Raji (cell line): ENCODE data around the gene FBXW7.

ENCODE experiments used
- POLR2A ChIP-seq: IDR thresholded peaks from 2 replicates; pipeline ENCODE4 v1.6.1; 2011; ENCODE audit warnings: low read depth, low read length, control low read depth; ENCODE audit not compliant: insufficient read depth

The FBXW7 gene

DNA sequence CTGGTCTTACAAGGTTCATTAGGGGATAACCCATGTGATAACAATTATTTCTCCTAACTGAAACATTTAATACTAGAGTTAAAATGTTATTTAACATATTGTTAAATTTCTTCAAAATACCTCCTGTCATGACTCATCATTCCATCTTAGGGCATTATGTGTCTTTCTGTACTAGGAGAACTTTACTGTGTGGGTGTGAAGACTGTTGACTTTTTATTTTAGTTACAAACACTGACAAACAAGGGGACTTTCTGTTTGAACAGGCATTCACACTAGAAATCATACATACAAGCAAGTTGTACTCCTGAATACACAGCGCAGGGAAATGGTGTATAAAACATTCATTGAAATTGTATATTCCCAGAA is 175.9 kb downstream of the FBXW7 start:
- no peak for TF ChIP-seq POLR2A

DNA sequence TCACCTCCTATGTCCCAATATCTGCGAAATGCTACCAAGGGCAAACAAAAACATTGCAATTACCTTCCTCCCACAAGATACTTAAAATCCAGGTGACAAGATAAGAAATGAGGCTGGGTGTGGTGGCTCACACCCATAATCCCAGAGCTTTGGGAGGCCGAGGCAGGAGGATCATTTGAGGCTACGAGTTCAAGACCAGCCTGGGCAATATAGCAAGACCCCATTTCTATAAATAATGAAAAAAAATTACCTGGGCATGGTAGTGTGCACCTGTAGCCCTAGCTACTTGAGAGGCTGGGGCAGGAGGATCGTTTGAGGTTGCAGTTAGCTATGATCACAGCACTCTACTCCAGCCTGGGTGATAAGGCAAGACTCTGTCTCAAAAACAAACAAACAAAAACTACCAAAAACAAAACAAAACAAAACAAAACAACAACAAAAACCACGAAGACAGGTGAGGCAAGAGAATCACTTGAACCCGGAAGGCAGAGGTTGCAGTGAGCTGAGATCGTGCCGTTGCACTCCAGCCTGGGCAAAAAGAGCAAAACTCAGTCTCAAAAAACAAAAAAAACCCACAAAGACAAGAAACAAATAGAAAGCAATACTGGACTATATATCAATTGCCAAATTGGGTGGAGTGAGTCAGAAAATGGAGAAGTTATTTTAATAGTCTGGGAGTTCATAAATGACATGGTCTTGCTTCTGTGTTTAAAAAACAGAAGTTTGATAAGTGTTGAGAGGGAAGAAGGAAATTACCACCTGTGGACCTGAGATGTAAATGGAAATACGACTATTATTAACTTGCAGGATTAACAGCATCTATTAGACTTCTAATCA is 176.5 kb downstream of the FBXW7 start:
- no peak for TF ChIP-seq POLR2A

DNA sequence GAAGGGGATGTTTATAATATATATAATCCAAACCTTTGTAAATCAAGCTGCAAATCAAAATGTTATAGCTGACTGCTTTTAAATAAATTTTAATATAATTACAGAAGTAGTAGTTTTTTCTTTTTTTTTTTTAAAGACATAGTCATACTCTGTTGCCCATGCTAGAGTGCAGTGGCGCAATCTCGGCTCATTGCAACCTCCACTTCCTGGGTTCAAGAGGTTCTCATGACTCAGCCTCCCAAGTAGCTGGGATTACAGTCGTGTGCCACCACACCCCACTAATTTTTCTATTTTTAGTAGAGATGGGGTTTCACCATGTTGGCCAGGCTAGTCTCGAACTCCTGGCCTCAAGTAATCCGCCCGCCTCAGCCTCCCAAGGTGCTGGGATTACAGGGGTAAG is 178.7 kb downstream of the FBXW7 start:
- TF ChIP-seq POLR2A = no peak

DNA sequence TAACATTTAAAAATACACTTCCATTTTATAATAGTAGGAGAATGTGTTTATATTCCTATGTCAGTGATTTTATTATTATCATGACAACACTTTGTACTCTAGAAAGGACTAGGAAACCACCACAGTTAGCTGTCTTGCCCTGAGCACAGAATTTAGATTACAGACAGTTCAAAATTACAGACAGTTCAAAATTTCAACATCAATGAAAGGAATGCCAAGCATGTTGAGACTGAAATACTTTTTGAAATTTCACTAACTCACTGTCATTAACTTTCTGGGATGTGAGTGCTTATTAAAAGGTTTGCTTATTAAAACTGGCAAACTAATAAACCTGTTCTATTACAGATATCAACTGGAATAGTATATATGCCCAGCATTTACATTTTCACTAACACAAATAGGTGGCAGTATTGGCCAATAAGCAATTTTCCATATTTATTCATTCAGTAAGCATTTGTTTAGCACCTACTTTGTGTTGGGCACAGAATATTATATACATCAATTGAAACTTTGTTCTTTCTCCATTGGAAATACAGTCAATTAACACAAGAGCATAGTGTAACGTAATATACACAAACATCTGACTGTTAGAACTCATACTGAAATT is 179.4 kb downstream of the FBXW7 start:
- TF ChIP-seq POLR2A = no peak

DNA sequence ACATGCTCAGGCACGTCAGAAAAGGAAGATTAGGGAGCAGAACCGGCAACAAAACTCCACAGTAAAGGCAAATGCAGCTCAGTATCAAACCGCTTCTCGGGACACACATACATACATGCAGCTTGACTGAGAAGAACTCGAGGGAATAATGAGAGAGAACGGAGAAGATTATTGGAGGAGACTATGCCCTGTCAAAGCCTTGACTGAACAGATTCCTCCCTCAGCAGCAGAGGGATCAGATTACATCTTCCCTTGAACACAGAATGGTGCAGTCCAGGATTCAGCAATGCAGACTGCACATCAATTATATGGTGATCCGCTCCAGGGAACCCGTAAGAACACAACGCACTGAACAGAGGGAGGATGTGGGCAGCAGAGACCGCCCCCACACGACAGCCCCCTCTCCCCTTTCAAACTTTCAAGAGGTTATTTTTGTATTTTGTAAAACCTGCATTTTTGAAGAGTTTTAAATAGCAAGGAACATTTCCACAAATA is 183.2 kb downstream of the FBXW7 start:
- TF ChIP-seq POLR2A = no peak

DNA sequence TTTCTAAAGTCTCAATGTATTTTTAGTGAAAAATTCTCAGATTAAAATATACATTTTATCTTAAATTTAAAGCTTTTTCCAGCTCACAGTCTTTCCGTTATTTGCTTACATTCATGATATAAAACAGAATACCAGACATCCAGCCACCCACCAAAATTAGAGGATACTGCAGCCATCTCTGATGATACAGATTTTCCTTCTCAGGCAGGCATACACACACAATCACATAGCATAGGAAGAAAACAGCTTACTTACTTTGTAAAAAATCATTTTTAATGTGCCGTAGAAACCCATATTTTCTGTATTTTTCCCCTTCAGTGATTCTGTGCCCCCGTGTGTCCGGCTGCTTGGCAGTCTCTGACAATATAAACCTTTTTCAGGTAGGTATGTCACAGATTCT is 183.7 kb downstream of the FBXW7 start:
- TF ChIP-seq POLR2A = no peak

DNA sequence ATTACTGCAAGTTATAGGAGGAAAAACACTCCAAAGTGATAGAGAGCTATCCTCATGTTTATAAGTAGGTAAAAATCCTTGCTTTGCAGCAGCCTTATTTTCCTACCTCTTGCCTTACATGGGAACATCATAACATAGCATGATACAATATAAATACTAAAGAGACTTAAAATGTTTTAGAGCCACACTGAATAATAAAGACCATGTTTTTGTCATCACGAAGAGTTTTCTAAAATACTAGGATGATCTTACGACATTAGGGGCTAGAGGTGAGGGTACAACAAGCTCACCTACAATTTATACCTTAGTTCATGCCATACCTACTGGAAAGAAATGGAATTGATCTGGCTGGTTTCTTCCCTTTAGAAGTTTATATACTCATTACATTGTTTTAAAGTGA is 184.8 kb downstream of the FBXW7 start:
- TF ChIP-seq POLR2A = no peak

DNA sequence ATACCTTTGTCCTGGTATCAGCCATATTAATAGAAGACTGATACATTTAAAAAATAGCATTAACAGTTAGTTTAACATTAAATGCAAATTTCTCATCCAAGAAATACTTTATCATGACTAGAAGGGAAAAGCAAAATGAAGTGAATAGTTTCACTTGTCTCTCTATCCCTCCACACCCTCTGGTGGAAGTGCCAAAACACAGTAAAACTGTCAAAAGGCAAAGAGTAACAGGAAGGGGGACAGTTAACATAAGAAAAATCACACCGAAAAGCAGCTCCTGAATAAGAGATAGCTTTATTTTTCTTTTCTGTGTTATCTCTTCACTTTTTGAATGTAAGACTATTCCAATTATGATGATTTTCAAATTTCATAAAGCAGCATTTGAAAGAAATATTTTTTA is 187.2 kb downstream of the FBXW7 start:
- no peak for TF ChIP-seq POLR2A

DNA sequence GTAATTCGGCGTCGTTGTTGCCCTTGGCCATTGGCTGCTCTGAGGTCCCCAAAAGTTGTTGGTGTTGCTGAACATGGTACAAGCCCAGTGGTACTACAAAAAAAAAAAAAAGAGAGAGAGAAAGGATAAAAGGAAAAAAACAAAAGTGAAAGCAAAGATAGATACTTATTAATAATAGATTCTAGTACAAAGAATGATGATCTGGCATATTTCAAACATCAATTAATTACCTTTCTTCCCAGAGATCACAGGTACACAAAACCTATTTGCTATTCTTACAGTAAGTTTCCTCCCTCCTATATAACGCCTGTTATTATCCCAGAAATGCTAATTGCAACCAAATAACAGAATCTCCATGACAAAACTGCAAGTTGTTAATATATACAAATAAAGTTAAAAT is 188.9 kb downstream of the FBXW7 start:
- no peak for TF ChIP-seq POLR2A

DNA sequence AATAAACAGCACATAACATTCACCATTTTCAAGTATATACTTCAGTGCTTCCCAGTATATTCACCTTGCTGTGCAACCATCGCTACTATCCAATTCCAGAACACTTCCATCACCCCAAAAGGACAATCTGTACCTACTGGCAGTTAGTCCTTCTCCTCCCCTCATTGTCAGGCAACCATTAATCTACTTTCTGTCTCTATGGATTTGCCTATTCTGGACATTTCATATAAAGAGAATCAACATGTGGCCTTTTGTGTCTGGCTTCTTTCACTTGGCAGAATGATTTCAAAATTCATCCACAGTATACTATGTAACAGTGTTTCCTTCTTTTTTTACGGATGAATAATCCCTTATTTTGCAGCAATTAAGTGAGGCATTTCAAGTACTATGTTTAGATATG is 189.4 kb downstream of the FBXW7 start:
- TF ChIP-seq POLR2A = no peak

DNA sequence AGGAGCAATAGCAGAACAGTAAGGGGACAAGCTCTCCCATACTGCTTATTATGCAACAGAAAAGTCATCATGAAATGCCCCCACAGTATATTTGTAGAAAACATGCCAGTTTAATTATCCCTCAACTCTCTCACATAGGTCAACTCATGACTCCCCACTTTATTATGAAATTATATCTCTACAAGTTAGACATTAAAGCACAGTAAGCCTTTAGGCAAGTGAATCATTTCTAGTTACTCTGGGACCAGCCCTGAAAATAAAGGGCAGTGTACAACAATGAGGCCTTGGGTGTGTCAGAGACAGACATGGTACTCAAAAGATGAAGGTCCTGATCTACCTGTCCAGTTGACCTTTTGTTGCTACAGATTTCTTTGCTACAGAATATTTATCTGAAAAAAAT is 191.9 kb downstream of the FBXW7 start:
- no peak for TF ChIP-seq POLR2A

DNA sequence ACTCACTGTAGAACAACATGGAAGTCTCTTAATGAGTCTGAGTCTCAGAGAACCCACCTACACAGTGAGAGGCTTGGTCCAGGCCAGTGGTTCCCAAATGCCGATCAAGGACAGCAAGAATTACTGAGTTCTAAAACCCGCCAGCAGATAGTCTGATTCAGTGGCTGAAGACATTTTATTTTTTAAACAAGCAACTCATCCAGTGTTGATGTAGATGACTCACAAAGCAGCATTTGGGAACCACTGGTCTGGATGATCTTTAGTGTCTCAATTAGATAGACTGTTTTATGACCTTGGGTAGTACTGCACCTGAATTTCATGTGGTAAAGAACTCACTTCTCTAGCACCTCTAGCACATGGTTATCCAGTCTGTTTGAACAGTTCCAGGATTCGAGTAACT is 193.6 kb downstream of the FBXW7 start:
- TF ChIP-seq POLR2A = no peak

DNA sequence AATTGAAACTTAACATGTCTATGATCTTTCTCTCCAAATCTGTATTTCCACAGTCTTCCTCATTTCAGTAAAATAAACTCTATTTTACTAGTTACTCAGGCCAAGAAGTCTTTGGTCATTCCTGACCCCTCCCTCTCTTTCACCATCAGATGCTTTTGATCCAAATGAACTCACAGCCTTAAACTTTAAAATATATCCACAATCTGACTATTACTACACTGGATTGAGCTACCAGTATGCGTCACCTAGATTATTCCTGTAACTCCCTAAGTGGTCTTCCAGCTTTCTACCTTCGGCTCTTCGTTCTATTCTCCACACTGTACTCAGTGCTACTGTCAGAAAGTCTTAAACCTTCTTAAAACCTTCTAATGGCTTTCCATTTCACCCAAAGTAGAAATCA is 195.1 kb downstream of the FBXW7 start:
- TF ChIP-seq POLR2A = no peak

DNA sequence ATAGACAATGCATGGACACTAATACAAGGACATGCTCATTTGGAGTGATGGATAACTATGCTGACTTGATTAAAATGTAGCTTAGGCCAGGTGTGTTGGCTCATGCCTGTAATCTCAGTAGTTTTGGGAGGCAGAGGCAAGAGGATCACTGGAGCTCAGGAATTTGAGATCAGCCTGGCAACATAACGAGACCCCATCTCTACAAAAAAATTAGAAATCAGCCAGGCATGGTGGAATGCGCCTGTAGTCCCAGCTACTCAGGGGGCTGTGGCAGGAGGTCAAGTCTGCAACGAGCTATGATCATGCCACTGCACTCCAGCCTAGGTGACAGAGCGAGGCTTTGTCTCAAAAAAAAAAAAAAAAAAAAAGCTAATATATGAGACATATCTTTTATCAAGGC is 196.3 kb downstream of the FBXW7 start:
- no peak for TF ChIP-seq POLR2A

DNA sequence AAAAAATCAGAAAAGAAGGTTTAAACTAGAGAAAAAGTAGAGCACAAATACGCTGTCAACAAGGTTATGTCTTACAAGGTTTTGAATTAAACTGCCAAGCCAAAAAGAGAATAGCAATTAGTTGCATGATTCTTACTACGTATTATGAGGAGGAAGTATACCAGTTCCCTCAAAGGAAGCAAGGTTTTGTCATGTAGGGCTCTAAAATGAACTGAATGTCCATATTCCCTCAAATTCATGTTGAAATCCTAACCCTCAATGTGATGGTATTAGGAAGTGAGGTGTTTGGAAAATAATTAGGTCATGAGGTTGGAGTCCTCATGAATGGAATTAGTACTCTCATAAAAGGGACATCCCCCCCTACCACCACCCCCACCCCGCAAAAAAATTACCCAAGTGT is 201.0 kb downstream of the FBXW7 start:
- no peak for TF ChIP-seq POLR2A

DNA sequence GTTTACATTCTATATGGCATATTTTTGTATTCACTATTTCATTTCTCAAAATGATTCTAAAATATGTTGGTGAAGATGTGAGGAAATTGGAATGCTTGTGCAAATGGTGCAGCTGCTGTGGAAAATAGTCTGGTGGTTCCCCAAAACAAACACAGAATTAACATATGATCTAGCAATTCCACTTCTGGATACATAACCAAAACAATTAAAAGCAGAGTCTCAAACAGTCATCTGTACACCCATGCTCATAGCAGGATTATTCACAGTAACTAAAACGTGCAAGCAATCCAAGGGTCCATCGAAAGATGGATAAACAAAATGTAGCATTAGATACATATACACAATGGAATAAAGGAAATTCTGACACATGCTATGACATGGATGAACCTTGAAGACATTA is 204.8 kb downstream of the FBXW7 start:
- TF ChIP-seq POLR2A = no peak

DNA sequence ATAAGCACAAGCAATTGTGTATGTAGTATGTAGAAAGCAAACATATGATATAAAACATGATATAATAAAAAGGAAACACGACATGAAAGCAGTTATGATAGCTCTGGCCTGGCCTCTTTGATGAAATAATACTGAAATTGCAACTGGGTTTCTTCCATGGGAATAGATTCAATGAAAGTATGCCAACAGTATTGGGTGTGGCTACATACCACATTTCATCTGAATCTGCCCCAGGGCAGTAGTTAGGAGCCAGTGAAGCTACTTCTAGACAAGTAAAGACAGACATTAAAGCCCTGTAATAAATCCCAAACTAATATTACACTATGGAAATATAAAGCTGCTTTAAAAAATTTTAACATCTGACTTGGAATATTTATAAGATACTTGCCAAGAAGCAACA is 207.3 kb downstream of the FBXW7 start:
- no peak for TF ChIP-seq POLR2A
